Activated CD4-positive, alpha-beta T cell treated with anti-CD3 and anti-CD28 coated beads for 36 hours (primary cell): Measurements from ENCODE around the gene ASB5. TPM values are rescaled to one million over a fixed set of nuclear protein-coding genes. Genes with fewer than 3 reads are reported as not detected.

Experiments used
- ATAC-seq: fragments of 200-7000 bp; cut with Tn5 transposase; one replicate; pipeline ENCODE4 v1.10.0; 2021; ENCODE audit warnings: mild to moderate bottlenecking, moderate library complexity
- CTCF ChIA-PET: fragments of 350-600 bp; sonication (Branson Sonifier 250); formaldehyde crosslinking; loops from one replicate; lab custom pipeline; 2021; ENCODE audit warnings: antibody characterized with exemption; lab: Charles Lee
- POLR2A ChIA-PET: fragments of 350-600 bp; sonication (Branson Sonifier 250); formaldehyde crosslinking; loops from one replicate; lab custom pipeline; 2021; ENCODE audit warnings: antibody characterized with exemption, inconsistent platforms; lab: Charles Lee
- DNase-seq: peaks from one replicate; pipeline ENCODE4 v3.0.0-alpha.2; 2020
- H3K27ac Mint-ChIP-seq: one replicate; pipeline ENCODE4 v1.8.0; 2021; ENCODE audit warnings: mixed read lengths
- H3K27me3 Mint-ChIP-seq: one replicate; pipeline ENCODE4 v1.8.0; 2021; ENCODE audit warnings: mixed read lengths
- H3K36me3 Mint-ChIP-seq: one replicate; pipeline ENCODE4 v1.8.0; 2021; ENCODE audit warnings: low read depth, mixed read lengths
- H3K4me1 Mint-ChIP-seq: one replicate; pipeline ENCODE4 v1.8.0; 2021; ENCODE audit warnings: mixed read lengths
- H3K4me3 Mint-ChIP-seq: one replicate; pipeline ENCODE4 v1.8.0; 2021; ENCODE audit warnings: mild to moderate bottlenecking, moderate library complexity, mixed read lengths
- H3K9me3 Mint-ChIP-seq: one replicate; pipeline ENCODE4 v1.8.0; 2021; ENCODE audit warnings: low read depth, mixed read lengths
- intact Hi-C, 2 experiments: fragments of 100-400 bp; cut with DNase I in 1 of 2; cut with micrococcal nuclease in 1 of 2; formaldehyde crosslinking; loops; one replicate each; pipeline versions ENCODE4 v1.14.2 to v1.15.1; 2022 to 2024; cut with DNase I, micrococcal nuclease
- total RNA-seq, 2 experiments: library from RNA; stranded (reverse); gene quantifications; one replicate each; pipeline ENCODE4 v1.2.3, GENCODE V29; 2021

The ASB5 gene
- total RNA-seq, 2 experiments from 2014 or later, result not detected

- POLR2A ChIA-PET, result no interaction called here
- H3K9me3 Mint-ChIP-seq, result no peaks in the 10 kb centered on the region
- DNase-seq (no peak), ATAC-seq (no peak)
- CTCF ChIA-PET, result interaction anchor here (0.6 kb wide), 1 partner anchor 30 kb away, joined by 3 read pairs; no protein-coding TSS in a partner anchor
- intact Hi-C loops, result no loop called here
- H3K36me3 Mint-ChIP-seq, result no peaks in the 10 kb centered on the region
- H3K27me3 Mint-ChIP-seq, result peaks cover 32% of the 10 kb centered on the region
- no peak overlapping the region for H3K4me3 Mint-ChIP-seq
- peaks cover 27% of the 10 kb centered on the region for H3K4me1 Mint-ChIP-seq
- H3K27ac Mint-ChIP-seq, result no peak overlapping the region
Measured at GRCh38 chr4:176189891-176190795, 78.9 kb downstream of the ASB5 start.

- POLR2A ChIA-PET, result no interaction called here
- no peak for DNase-seq
- peaks cover 32% of the 10 kb centered on the region for H3K27me3 Mint-ChIP-seq
- H3K4me3 Mint-ChIP-seq, result no peak overlapping the region
- peaks cover 15% of the 10 kb centered on the region for H3K4me1 Mint-ChIP-seq
- CTCF ChIA-PET, result no interaction called here
- no peaks in the 10 kb centered on the region for H3K9me3 Mint-ChIP-seq
- ATAC-seq, result no peak
- H3K27ac Mint-ChIP-seq, result no peak overlapping the region
- no peaks in the 10 kb centered on the region for H3K36me3 Mint-ChIP-seq
- intact Hi-C loops, result no loop called here
Measured at GRCh38 chr4:176188654-176189053, 80.4 kb downstream of the ASB5 start.

- Mint-ChIP-seq H3K9me3 (no peaks in the 10 kb centered on the region), H3K36me3 (no peaks in the 10 kb centered on the region), H3K4me1 (peaks cover 10% of the 10 kb centered on the region), H3K27ac (no peak overlapping the region), H3K27me3 (peaks cover 36% of the 10 kb centered on the region), H3K4me3 (no peak overlapping the region)
- peak; percentile 95 for ATAC-seq
- intact Hi-C loops, result no loop called here
- ChIA-PET CTCF (no interaction called here), POLR2A (no interaction called here)
- no peak for DNase-seq
Measured at GRCh38 chr4:176187624-176188023, 81.4 kb downstream of the ASB5 start.

- ATAC-seq (no peak), DNase-seq (no peak)
- Mint-ChIP-seq H3K27me3 (peaks cover 33% of the 10 kb centered on the region), H3K9me3 (no peaks in the 10 kb centered on the region), H3K27ac (no peak overlapping the region), H3K36me3 (no peaks in the 10 kb centered on the region), H3K4me1 (peaks cover 10% of the 10 kb centered on the region), H3K4me3 (no peak overlapping the region)
- ChIA-PET POLR2A (no interaction called here), CTCF (no interaction called here)
- intact Hi-C loops, result no loop called here
Measured at GRCh38 chr4:176186671-176187395, 82.2 kb downstream of the ASB5 start.

GRCh38 chr4:176186067-176186466 is 83.0 kb downstream of the ASB5 start:
- H3K27ac Mint-ChIP-seq, result no peak overlapping the region
- DNase-seq (no peak), ATAC-seq (no peak)
- POLR2A ChIA-PET, result no interaction called here
- H3K36me3 Mint-ChIP-seq, result no peaks in the 10 kb centered on the region
- peaks cover 25% of the 10 kb centered on the region for H3K27me3 Mint-ChIP-seq
- peaks cover 10% of the 10 kb centered on the region for H3K4me1 Mint-ChIP-seq
- H3K4me3 Mint-ChIP-seq, result no peak overlapping the region
- CTCF ChIA-PET, result no interaction called here
- H3K9me3 Mint-ChIP-seq, result no peaks in the 10 kb centered on the region
- intact Hi-C loops, result no loop called here

- POLR2A ChIA-PET, result no interaction called here
- ATAC-seq (no peak), DNase-seq (no peak)
- no peaks in the 10 kb centered on the region for H3K36me3 Mint-ChIP-seq
- H3K4me1 Mint-ChIP-seq, result peaks cover 10% of the 10 kb centered on the region
- intact Hi-C loops, result no loop called here
- no peaks in the 10 kb centered on the region for H3K9me3 Mint-ChIP-seq
- CTCF ChIA-PET, result no interaction called here
- no peak overlapping the region for H3K27ac Mint-ChIP-seq
- H3K27me3 Mint-ChIP-seq, result peaks cover 22% of the 10 kb centered on the region
- H3K4me3 Mint-ChIP-seq, result no peak overlapping the region
Measured at GRCh38 chr4:176185051-176185450, 84.0 kb downstream of the ASB5 start.

Other genes starting within 250 kb of the ASB5 start
- 1 to 10 TPM; 2.2 to 2.5 TPM for gene WDR17, start 203.4 kb downstream of the ASB5 start, total RNA-seq
- gene SPATA4, start 73.6 kb downstream of the ASB5 start, total RNA-seq, result not detected
- gene SPCS3, start 50.7 kb upstream of the ASB5 start, total RNA-seq, result 100 to 1,000 TPM; 120 to 142 TPM